GM15510 (cell line): Measurements from ENCODE around the gene GPS2.
A peak's percentile ranks its signal among the peaks of the same experiment; 100 is the strongest.

ENCODE experiments used
- POLR2A ChIP-seq: IDR thresholded peaks from 3 replicates; pipeline ENCODE4 v1.6.1; 2011; ENCODE audit warnings: borderline replicate concordance; ENCODE audit not compliant: insufficient read length; ENCODE audit errors: extremely low read depth

Gene GPS2

DNA sequence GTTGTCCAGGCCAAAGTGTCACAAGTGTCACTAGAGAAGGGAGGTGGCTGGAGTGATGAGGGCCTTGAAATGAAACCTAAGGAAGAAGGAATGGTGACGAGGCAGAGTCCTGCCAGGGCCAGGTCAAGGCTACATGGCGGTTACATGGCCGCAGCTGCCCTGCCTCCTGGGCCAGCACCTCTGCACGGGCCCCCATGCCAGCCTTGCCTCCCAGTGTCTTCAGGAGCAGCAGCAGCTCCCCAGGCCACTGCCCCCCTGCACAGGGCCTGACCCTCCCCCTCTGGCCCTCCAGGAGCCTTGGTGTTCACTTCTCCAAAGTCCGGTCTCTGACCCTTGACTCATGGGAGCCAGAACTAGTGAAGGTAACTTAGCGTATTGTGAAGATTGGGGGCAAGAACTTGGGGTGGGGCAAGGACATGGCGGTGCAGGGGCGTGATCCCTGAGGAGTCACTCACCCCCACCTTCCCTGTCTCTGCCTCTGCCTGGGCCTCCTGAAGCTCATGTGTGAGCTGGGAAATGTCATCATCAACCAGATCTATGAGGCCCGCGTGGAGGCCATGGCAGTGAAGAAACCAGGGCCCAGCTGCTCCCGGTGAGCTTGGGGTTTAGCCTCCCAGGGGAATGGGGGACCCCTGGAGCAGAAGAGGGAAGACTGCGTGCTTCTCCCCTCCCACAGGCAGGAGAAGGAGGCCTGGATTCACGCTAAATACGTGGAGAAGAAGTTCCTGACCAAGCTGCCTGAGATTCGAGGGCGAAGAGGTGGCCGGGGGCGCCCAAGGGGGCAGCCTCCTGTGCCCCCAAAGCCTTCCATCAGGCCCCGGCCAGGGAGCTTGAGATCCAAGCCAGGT is 32.7 kb upstream of the GPS2 start:
- peak; percentile 17 for TF ChIP-seq POLR2A

DNA sequence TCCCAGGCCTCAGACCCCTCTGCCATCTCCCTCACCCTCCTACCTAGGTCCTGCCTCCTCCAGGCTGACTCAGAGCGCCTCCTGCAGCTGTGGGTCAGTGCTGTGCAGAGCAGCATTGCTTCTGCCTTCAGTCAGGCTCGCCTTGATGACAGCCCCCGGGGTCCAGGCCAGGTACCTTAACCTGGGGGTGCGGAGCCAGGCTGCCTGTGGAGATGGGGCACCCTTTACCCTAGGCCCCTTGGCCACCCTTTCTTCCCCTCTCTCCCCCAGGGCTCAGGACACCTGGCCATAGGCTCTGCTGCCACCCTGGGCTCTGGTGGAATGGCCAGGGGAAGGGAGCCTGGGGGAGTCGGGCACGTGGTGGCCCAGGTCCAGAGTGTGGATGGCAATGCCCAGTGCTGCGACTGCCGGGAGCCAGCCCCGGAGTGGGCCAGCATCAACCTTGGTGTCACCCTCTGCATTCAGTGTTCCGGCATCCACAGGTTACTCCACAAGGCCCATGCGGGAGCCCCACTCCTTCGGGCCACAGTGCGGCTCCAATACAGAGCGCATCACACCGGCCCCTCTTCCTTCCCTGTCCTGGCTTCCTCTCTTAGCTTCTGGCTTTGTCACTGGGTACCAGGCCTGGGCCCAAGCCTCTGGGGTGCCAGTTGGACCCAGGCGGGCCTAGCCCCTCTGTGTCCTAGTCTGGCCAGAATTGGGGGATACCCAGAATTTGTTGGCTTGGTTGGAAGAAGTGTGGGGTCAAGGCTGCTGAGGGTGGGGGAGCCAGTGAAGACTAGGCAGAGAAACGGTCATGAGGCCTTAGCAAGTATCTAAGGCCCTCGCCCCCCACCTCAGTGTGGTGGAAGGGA is 31.8 kb upstream of the GPS2 start:
- TF ChIP-seq POLR2A, result no peak

DNA sequence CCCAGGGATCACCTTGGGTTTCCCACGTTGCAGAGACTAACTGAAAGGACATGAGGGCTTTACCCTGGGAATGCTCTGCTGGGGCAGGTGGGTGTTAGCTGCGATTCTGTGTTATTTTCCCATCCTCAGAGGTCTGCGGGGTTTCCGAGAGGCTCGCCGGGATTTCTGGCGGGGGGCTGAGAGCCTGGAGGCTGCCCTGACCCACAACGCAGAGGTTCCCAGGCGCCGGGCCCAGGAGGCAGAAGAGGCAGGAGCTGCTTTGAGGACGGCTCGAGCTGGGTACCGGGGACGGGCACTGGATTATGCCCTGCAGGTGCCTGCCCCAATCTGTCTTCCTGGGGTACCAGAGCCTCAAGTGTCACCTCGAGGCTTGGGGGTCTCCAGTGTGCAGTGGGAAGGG is 28.1 kb upstream of the GPS2 start:
- TF ChIP-seq POLR2A, result no peak

DNA sequence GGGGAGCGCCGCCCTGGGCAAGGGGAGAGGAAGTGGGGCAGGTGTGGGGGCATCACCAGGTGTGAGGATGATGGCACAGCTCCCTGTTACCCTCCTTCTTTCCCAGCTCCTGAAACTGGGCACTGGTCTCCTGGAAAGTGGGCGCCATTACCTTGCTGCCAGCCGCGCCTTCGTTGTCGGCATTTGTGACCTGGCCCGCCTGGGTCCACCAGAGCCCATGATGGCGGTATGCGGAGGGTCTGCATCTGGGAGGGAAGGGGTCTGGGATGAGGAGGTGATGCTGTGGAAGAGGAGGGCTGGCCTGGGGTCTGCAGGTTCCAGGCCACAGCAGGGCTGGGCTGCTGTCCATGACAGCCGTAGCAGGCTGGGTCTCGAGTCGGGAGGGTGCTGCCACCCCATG is 26.7 kb upstream of the GPS2 start:
- TF ChIP-seq POLR2A, result no peak

DNA sequence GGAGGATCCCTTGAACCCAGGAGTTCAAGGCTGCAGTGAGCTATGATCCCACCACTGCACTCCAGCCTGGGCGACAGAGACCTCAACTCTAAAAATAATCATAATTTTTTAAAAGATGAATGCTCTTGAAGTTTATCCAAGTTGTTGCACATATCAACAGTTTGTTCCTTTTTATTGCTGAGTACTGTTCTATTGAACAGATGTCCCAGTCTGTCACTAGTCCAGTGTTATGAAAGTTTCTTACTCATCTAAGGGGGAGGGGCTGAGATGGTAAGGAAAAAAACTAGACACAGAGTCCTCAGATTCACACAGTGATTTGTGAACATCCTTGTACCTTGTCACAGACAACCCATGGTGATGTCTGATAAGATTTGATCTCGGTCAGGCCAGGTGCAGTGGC is 25.0 kb upstream of the GPS2 start:
- TF ChIP-seq POLR2A, result no peak

DNA sequence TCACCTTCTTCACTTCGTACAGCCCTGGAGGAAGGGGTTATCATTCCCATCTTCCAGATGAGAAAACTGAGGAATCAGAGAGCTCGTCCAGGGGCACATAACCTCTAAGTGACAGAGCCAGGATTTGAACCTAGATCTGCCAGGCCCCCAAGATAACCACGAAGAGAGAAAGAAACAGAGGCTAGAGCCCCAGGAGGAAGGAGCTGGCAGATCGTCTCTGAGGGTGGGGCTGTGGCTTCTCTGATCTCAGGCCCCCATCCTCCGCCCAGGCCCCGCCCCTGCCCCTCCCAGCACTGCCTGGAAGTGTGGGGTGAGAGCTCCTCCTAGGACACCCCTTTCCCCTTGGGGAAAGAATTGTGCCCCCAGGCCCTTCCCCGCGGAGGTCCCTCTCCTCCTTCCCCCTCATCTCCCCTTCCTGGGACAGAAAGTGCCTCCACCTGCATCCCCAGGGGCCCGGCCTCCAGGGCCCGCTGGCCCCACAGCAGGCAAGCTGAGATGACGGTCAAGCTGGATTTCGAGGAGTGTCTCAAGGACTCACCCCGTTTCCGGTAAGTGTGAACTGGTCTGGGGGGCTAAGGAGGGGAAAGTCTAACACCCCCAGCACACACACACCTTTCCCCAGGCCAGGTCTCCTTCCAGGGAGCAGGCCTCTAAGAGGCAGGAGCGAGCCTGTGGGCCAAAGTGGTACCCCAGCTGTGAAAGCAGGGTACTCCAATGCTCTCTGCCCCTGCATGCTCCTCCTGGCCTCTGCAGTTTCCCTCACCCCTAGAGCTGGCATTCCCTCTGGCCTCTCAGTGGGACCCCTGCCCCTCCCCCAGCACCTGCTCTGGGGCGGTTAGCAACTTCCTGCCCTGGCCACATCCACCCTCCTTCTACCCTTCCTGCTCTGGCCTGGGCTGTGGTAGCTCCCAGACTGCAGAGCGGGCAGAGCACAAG is 21.3 kb upstream of the GPS2 start, which contains the start of gene ACAP1:
Gene ACAP1 (plus strand): TSS at position 290 of the 936 bp plus-strand sequence. CDS start 206 bp downstream, at position 496.
- peak; percentile 48 for TF ChIP-seq POLR2A

DNA sequence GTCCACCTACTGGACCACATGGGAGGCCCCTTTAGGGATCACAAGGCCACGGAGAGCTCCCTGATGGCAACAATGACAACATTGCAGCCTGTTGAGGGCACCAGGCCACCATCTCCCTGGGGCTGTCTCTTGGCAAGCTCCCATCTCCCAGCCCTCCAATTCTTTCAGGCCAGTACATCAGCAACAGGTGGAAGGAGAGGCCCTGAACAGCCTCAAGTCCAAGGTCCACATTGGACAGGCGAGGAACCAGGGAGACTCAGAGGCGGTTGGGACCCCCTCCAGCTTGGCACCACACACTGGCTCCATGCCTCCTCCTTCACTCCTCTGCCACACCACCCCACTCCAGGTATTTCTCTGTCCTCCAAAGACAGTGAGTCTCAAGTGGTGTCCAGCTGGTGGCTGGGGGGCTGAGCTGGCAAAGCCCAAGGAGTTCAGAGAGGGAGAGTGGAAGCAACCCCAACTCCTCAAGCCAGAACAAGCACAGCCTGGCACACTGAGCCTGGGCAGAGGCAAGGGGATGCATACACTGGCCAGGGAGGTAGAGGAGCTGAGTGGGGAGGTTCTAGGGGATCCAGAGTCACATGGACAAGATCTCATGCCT is 19.9 kb upstream of the GPS2 start:
- no peak for TF ChIP-seq POLR2A

DNA sequence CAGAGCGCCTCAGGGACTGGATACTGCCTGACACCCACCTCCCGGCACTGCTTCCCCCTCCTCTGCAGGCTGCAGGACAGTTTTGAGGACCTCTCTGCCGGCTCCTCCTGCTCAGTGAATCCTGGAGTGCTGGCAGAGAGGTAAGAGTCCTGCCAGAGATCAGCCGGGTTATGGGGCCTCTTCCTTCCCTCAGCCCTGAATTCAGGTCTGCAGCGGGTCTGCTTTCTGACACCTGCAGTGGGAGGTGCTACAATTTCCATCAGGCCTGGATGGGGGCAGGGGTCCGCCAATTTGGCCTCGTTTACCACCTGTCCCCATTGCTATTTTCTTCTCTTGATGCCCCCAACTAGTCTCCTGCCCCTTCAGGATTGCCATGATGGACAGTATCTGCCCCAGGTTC is 17.0 kb upstream of the GPS2 start:
- no peak for TF ChIP-seq POLR2A

DNA sequence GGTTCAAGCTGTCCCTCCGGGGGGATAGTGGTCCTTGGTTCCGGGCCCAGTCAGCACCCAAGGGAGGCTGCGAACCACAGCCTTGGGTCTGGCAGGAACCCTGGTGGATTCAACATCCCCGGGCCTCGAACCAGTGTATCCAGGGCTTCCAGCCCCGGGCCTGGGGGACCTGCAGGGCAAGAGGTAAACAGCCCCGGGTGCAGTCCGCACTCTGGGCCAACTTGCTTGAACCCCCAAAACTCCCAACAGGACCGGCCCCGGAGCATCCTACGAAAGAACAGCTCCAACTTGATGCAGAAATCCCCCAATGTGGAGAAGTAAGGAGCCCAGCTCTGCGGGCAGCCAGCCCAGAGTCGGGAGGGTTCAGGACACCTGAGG is 15.5 kb upstream of the GPS2 start:
- no peak for TF ChIP-seq POLR2A

DNA sequence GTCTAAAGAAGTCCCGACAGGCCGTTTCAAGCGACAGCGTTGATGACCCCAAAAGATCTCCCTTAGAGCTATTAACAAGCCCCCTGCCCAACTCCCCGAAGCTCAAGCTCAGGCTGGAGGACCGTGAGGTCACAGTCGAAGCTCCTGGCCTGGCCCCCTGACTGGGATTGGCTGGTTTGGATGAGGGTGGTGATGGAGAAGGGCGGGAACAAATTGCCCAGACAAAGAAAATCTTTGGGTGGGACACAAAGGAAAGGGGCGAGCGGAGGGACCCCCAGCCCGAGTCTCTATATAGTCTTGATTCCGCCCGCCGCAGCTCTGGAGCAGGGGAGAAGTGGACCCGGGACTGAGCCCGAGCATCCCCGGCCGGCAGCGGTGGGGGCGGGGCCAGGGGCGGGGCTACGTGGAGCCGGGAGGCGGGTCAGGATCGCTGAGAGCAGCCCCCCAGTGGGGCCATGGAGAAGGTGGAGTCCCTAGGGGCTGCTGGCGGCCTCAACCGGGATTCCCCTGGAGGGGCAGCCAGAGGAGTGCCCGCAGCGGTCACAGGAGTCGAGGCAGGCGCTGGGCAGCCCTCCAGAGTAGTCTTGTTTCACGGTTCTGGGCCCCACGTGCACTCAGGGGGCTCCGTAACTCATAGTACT is 15.0 kb upstream of the GPS2 start:
- peak; percentile 32 for TF ChIP-seq POLR2A

DNA sequence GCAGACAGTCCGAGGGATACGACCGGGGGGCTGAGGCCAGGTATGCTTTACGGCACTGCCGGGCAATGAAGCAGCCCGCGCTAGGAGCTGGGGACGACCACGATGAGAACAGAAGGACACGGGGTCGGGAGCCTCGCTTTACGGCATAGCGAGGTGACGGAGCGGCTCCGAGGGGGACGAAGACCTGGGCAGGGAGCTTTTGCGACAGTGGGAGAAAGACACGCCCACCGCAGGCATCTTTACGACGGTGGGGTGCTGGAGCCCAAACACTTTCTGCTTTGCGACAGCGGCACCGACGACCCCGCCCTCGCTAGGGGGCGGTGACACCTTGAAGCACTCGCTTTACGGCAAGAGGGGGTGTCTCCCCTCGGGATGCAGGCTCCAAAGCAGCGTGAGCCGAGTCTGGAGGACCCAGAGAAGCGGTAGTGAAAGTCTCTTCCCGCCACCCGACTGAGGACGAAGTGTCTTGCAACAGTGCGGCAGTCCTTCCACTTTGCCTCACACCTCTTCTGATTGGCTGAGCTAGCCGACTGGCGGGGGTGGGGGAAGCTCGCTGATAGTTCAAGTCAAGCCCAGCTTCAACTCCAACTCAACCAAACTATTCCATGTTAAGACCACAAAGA is 14.3 kb upstream of the GPS2 start:
- TF ChIP-seq POLR2A, result peak; percentile 48

DNA sequence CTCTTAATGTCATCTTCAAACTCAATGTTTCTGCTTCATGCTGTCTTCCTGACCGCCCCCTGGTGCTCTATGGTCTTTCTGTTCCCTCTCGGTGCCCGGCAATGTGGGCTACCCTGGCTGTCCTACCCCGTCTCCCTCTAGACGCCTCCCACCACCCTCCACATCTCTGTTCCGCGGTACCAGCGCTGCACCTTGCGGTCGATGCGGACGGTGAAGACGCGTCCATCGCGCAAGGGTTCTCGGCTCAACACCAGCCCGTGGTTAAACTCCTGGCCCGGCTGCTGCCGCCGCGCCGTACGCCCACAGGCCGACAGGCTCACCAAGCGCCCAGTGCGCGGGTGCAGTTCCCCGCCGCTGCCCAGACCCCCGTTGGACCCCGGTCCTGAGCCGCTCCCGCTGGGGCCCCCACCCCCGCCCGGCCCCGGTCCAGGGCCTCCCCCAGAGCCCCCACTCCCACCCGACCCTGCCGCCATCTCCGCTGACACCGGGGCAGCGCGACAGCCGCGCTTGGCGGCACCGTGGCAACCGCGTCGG is 13.7 kb upstream of the GPS2 start, which contains the start of gene NEURL4:
Gene NEURL4 (minus strand): TSS at position 496 of the 534 bp plus-strand sequence. CDS start 23 bp downstream, at position 473.
- peak; percentile 26 for TF ChIP-seq POLR2A

DNA sequence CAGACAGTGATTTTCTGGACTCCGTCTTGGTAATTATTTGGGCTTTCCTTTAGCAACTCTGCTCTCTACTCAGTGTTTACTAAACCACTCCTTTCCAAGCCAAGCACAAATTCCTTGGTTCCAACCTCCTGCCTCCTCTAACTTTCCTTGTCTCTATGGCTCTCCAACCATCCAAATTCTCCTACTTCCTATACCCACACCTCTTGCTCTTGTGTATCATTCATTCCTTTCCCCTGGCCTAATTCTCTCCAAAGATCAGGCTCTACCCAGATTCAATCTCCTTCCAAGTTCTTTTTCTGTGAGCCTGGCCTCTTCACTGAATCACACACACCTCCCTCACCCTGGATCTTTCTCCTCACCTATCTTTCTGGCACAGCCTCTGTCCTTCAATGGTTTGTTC is 12.8 kb upstream of the GPS2 start:
- no peak for TF ChIP-seq POLR2A
